ENCODE data around the gene RABGAP1L. TPM values are rescaled to one million over a fixed set of nuclear protein-coding genes. Genes with fewer than 3 reads are reported as not detected.

The RABGAP1L gene
- total RNA-seq, 2 experiments from 2014 or later, result 98.1 to 158 TPM

- no peaks in the 10 kb centered on the region for H3K79me2 ChIP-seq (ENCODE audit: insufficient read depth, low read depth, low read length)
Measured at GRCh38 chr1:174828264-174828663, 668.9 kb downstream of the RABGAP1L start.

GRCh38 chr1:174829990-174830389 lies 670.7 kb downstream of the RABGAP1L start:
- no peak overlapping the region for H3K27ac ChIP-seq (ENCODE audit: low read depth, low read length, poor library complexity, severe bottlenecking)
- H3K4me1 ChIP-seq (ENCODE audit: insufficient read depth, low read length, poor library complexity, severe bottlenecking), result peaks cover 34% of the 10 kb centered on the region
- no peaks in the 10 kb centered on the region for H3K9me3 ChIP-seq (ENCODE audit: low read length)
- H3K79me2 ChIP-seq (ENCODE audit: insufficient read depth, low read depth, low read length), result no peaks in the 10 kb centered on the region
- peaks cover 24% of the 10 kb centered on the region for H3K36me3 ChIP-seq (ENCODE audit: insufficient read depth, low read length)
- no peak overlapping the region for H3K4me2 ChIP-seq (ENCODE audit: low read length)
- H3K4me3 ChIP-seq (ENCODE audit: low read depth, low read length, poor library complexity, severe bottlenecking), result no peak overlapping the region
- H2AFZ ChIP-seq (ENCODE audit: low read length), result no peak overlapping the region
- TF ChIP-seq CTCF (conservative IDR thresholded peaks at IDR 0.05; ENCODE audit: low read length) (no peak), EZH2phosphoT487 (IDR thresholded peaks at IDR 0.05; ENCODE audit: borderline replicate concordance, low read depth, low read length) (no peak)
- POLR2A ChIA-PET, result interaction anchor here (1.9 kb wide), 1 partner anchor 13 kb away, joined by 5 read pairs; no protein-coding TSS in a partner anchor
- no TSS peak for BruUV-seq (replicated peaks)
- no peak for DNase-seq (ENCODE audit: low spot score)
- no peaks in the 10 kb centered on the region for H4K20me1 ChIP-seq (ENCODE audit: insufficient read depth, low read length)
- intact Hi-C loops (cut with micrococcal nuclease; ENCODE audit: unreplicated experiment), result no loop called here
- no peaks in the 10 kb centered on the region for H3K9me2 ChIP-seq (ENCODE audit: insufficient read depth, low read length)
- CTCF ChIA-PET (ENCODE audit: unreplicated experiment), result interaction anchor here (1.3 kb wide), 1 partner anchor 12 kb away, joined by 3 read pairs; no protein-coding TSS in a partner anchor

More at GRCh38 chr1:174828264-174828663, 668.9 kb downstream of the RABGAP1L start:
- ChIA-PET POLR2A (interaction anchor here (0.6 kb wide), 1 partner anchor 11 kb away, joined by 4 read pairs; no protein-coding TSS in a partner anchor), CTCF (ENCODE audit: unreplicated experiment) (no interaction called here)
- no TSS peak for BruUV-seq (replicated peaks)
- Histone ChIP-seq H3K9me2 (ENCODE audit: insufficient read depth, low read length) (no peaks in the 10 kb centered on the region), H3K36me3 (ENCODE audit: insufficient read depth, low read length) (peaks cover 32% of the 10 kb centered on the region), H2AFZ (ENCODE audit: low read length) (no peak overlapping the region), H3K4me3 (ENCODE audit: low read depth, low read length, poor library complexity, severe bottlenecking) (no peak overlapping the region), H4K20me1 (ENCODE audit: insufficient read depth, low read length) (no peaks in the 10 kb centered on the region), H3K9me3 (ENCODE audit: low read length) (no peaks in the 10 kb centered on the region), H3K27ac (ENCODE audit: low read depth, low read length, poor library complexity, severe bottlenecking) (no peak overlapping the region), H3K4me1 (ENCODE audit: insufficient read depth, low read length, poor library complexity, severe bottlenecking) (peaks cover 35% of the 10 kb centered on the region), H3K4me2 (ENCODE audit: low read length) (no peak overlapping the region)
- TF ChIP-seq EZH2phosphoT487 (IDR thresholded peaks at IDR 0.05; ENCODE audit: borderline replicate concordance, low read depth, low read length) (no peak), CTCF (conservative IDR thresholded peaks at IDR 0.05; ENCODE audit: low read length) (no peak)
- intact Hi-C loops (cut with micrococcal nuclease; ENCODE audit: unreplicated experiment), result no loop called here
- no peak for DNase-seq (ENCODE audit: low spot score)

DNA sequence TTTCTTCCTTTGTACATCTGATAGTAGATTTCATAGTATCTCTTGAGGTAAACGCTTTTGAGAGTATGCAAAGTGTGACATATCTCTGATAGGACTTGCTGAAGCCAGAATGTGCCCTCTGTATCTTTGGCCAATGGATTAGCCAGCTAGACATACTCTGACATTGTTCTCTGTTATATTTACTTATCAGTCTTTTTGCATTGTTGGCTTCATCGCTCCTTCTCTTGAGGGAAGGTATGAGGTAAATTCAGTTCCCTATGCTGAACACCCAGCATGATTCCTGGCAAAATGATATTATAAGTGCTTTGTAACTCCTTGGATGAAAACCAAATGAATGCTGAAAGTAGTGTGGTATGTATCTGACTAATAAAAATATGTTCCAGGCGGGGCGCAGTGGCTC lies 677.2 kb downstream of the RABGAP1L start:
- H3K9me3 ChIP-seq (ENCODE audit: low read length), result no peaks in the 10 kb centered on the region
- H3K4me3 ChIP-seq (ENCODE audit: low read depth, low read length, poor library complexity, severe bottlenecking), result no peak overlapping the region
- no peak for TF ChIP-seq CTCF (conservative IDR thresholded peaks at IDR 0.05; ENCODE audit: low read length)
- no peak for TF ChIP-seq EZH2phosphoT487 (IDR thresholded peaks at IDR 0.05; ENCODE audit: borderline replicate concordance, low read depth, low read length)
- ChIA-PET CTCF (ENCODE audit: unreplicated experiment) (no interaction called here), POLR2A (interaction anchor here (0.6 to 0.7 kb wide), 2 partner anchors 17 to 53 kb away, joined by 3 to 6 read pairs; no protein-coding TSS in a partner anchor)
- H3K4me2 ChIP-seq (ENCODE audit: low read length), result no peak overlapping the region
- no peak for DNase-seq (ENCODE audit: low spot score)
- intact Hi-C loops (cut with micrococcal nuclease; ENCODE audit: unreplicated experiment), result no loop called here
- no peaks in the 10 kb centered on the region for H4K20me1 ChIP-seq (ENCODE audit: insufficient read depth, low read length)
- H3K27ac ChIP-seq (ENCODE audit: low read depth, low read length, poor library complexity, severe bottlenecking), result no peak overlapping the region
- H3K36me3 ChIP-seq (ENCODE audit: insufficient read depth, low read length), result no peaks in the 10 kb centered on the region
- peaks cover 4% of the 10 kb centered on the region; the same call in 1 of the 2 replicates for H3K79me2 ChIP-seq (ENCODE audit: insufficient read depth, low read depth, low read length)
- H2AFZ ChIP-seq (ENCODE audit: low read length), result no peak overlapping the region
- H3K4me1 ChIP-seq (ENCODE audit: insufficient read depth, low read length, poor library complexity, severe bottlenecking), result peaks cover 28% of the 10 kb centered on the region
- H3K9me2 ChIP-seq (ENCODE audit: insufficient read depth, low read length), result no peaks in the 10 kb centered on the region
- no TSS peak for BruUV-seq (replicated peaks)

All from OCI-LY7 (cell line).